Neural progenitor cell (in vitro differentiated cells): Measurements from ENCODE around the gene CCND2. TPM values are rescaled to one million over a fixed set of nuclear protein-coding genes. Genes with fewer than 3 reads are reported as not detected.

Experiments used
- DNase-seq: peaks from one replicate; pipeline ENCODE4 v3.0.0-alpha.2; 2016; ENCODE audit warnings: low spot score
- H2AFZ ChIP-seq: fragments of 200-600 bp; sonication (generic); replicated peaks from 2 replicates; pipeline ENCODE4 v1.6.1; 2016; ENCODE audit warnings: antibody characterized with exemption
- H3F3A ChIP-seq: fragments of 200-600 bp; sonication (generic); 2 replicates; pipeline ENCODE4 v1.6.1; 2016; ENCODE audit warnings: antibody characterized with exemption, low read depth
- H3K27ac ChIP-seq: fragments of 200-600 bp; sonication (generic); 2 replicates; pipeline ENCODE4 v1.5.1; 2016; ENCODE audit warnings: mild to moderate bottlenecking
- H3K27me3 ChIP-seq: fragments of 200-600 bp; sonication (generic); 2 replicates; pipeline ENCODE4 v1.6.1; 2016; ENCODE audit warnings: mild to moderate bottlenecking, moderate library complexity
- H3K36me3 ChIP-seq: fragments of 200-600 bp; sonication (generic); 2 replicates; pipeline ENCODE4 v1.5.1; 2016
- H3K4me1 ChIP-seq: fragments of 200-600 bp; sonication (generic); 2 replicates; pipeline ENCODE4 v1.6.1; 2016; ENCODE audit warnings: mixed run types
- H3K4me2 ChIP-seq: fragments of 200-600 bp; sonication (generic); 2 replicates; pipeline ENCODE4 v1.6.1; 2016
- H3K4me3 ChIP-seq: fragments of 200-600 bp; sonication (generic); 2 replicates; pipeline ENCODE4 v1.5.1; 2016
- H3K79me2 ChIP-seq: fragments of 200-600 bp; sonication (generic); 2 replicates; pipeline ENCODE4 v1.6.1; 2016; ENCODE audit warnings: low read depth
- H3K9ac ChIP-seq: fragments of 200-600 bp; sonication (generic); 2 replicates; pipeline ENCODE4 v1.6.1; 2016
- H3K9me3 ChIP-seq: fragments of 200-600 bp; sonication (generic); 2 replicates; pipeline ENCODE4 v1.5.1; 2016; ENCODE audit warnings: low read depth
- H4K20me1 ChIP-seq: fragments of 200-600 bp; sonication (generic); 2 replicates; pipeline ENCODE4 v1.6.1; 2016; ENCODE audit warnings: low read depth
- H3K27ac Mint-ChIP-seq: 3 replicates; pipeline ENCODE4 v1.8.0; 2021; ENCODE audit warnings: mixed read lengths
- H3K27me3 Mint-ChIP-seq: 2 replicates; pipeline ENCODE4 v1.8.0; 2022; ENCODE audit warnings: low read depth, mild to moderate bottlenecking, inconsistent platforms, moderate library complexity, mixed read lengths; ENCODE audit not compliant: insufficient read depth
- H3K36me3 Mint-ChIP-seq: 3 replicates; pipeline ENCODE4 v1.8.0; 2021; ENCODE audit warnings: mixed read lengths
- H3K4me1 Mint-ChIP-seq: 3 replicates; pipeline ENCODE4 v1.8.0; 2021; ENCODE audit warnings: mixed read lengths
- H3K4me3 Mint-ChIP-seq: 3 replicates; pipeline ENCODE4 v1.8.0; 2021; ENCODE audit warnings: mild to moderate bottlenecking, moderate library complexity, mixed read lengths
- H3K9me3 Mint-ChIP-seq: 3 replicates; pipeline ENCODE4 v1.8.0; 2020; ENCODE audit warnings: mixed read lengths
- EZH2 ChIP-seq: fragments of 200-600 bp; sonication (generic); IDR thresholded peaks from 2 replicates; pipeline ENCODE4 v1.6.1; 2017; ENCODE audit warnings: antibody characterized with exemption, mild to moderate bottlenecking, moderate library complexity
- EZH2phosphoT487 ChIP-seq: fragments of 200-600 bp; sonication (generic); IDR thresholded peaks from 2 replicates; pipeline ENCODE4 v1.6.1; 2017; ENCODE audit warnings: antibody characterized with exemption
- total RNA-seq: library from RNA; depleted of rRNA; stranded (reverse); fragments of >200 nt; gene quantifications from 2 replicates; pipeline ENCODE4 v1.2.3, GENCODE V29; 2015; ENCODE audit warnings: low replicate concordance
- TF ChIP-seq, protein P1 (sequence below): fragments of 200-600 bp; sonication (generic); IDR thresholded peaks from 2 replicates; pipeline ENCODE4 v1.5.1; 2017; ENCODE audit warnings: antibody characterized with exemption, mild to moderate bottlenecking

CCND2 gene
- total RNA-seq, 1 donor from 2014 or later, result 95.8 TPM

GRCh38 chr12:4245446-4245845, 28.1 kb upstream of the CCND2 start:
- Histone ChIP-seq H3K27ac (no peak overlapping the region), H2AFZ (peak overlapping the region; percentile 58), H3K4me3 (no peak overlapping the region), H3K9ac (no peak overlapping the region), H3K36me3 (no peaks in the 10 kb centered on the region), H3K4me1 (peaks cover 12% of the 10 kb centered on the region), H4K20me1 (no peaks in the 10 kb centered on the region), H3K4me2 (no peak overlapping the region), H3K79me2 (no peaks in the 10 kb centered on the region), H3F3A (peaks cover 6% of the 10 kb centered on the region), H3K27me3 (no peaks in the 10 kb centered on the region), H3K9me3 (no peaks in the 10 kb centered on the region)
- Mint-ChIP-seq H3K27me3 (no peaks in the 10 kb centered on the region), H3K9me3 (peaks cover 3% of the 10 kb centered on the region), H3K27ac (no peak overlapping the region), H3K4me1 (peaks cover 25% of the 10 kb centered on the region), H3K36me3 (no peaks in the 10 kb centered on the region), H3K4me3 (no peak overlapping the region)
- TF ChIP-seq EZH2 (no peak), EZH2phosphoT487 (no peak)
- TF ChIP-seq, protein P1, sequence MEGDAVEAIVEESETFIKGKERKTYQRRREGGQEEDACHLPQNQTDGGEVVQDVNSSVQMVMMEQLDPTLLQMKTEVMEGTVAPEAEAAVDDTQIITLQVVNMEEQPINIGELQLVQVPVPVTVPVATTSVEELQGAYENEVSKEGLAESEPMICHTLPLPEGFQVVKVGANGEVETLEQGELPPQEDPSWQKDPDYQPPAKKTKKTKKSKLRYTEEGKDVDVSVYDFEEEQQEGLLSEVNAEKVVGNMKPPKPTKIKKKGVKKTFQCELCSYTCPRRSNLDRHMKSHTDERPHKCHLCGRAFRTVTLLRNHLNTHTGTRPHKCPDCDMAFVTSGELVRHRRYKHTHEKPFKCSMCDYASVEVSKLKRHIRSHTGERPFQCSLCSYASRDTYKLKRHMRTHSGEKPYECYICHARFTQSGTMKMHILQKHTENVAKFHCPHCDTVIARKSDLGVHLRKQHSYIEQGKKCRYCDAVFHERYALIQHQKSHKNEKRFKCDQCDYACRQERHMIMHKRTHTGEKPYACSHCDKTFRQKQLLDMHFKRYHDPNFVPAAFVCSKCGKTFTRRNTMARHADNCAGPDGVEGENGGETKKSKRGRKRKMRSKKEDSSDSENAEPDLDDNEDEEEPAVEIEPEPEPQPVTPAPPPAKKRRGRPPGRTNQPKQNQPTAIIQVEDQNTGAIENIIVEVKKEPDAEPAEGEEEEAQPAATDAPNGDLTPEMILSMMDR, result no peak
- no peak for DNase-seq

DNA sequence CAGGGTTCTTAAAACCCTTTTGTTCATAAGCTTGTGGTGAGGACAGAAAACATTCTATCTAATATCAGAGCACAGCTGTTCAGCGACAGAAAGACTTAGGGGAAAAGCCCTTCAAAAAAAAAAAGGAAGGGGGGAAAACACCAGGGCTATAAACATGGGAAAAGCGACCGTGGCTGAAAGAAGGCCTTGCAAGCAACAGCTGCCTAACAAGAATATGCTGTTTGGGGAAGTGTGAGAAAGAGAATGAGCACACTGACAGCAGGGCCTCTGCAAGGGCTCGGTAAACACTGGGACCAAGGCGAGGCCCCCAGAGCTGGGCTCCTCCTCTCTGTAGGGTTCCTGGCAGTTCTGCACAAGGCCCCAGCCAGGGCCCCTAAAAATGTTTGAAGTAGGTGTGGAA, 27.4 kb upstream of the CCND2 start:
- H3K4me1 ChIP-seq, result peaks cover 19% of the 10 kb centered on the region
- Mint-ChIP-seq H3K4me1 (peaks cover 25% of the 10 kb centered on the region), H3K27ac (peak overlapping the region; percentile 54), H3K4me3 (no peak overlapping the region), H3K9me3 (peaks cover 3% of the 10 kb centered on the region), H3K27me3 (peaks cover 2% of the 10 kb centered on the region), H3K36me3 (no peaks in the 10 kb centered on the region)
- peak; percentile 10 for DNase-seq
- no peaks in the 10 kb centered on the region for H3K9me3 ChIP-seq
- H4K20me1 ChIP-seq, result no peaks in the 10 kb centered on the region
- peak overlapping the region; percentile 58 for H2AFZ ChIP-seq
- no peaks in the 10 kb centered on the region for H3K27me3 ChIP-seq
- no peaks in the 10 kb centered on the region for H3K79me2 ChIP-seq
- TF ChIP-seq EZH2, result no peak
- TF ChIP-seq EZH2phosphoT487, result no peak
- TF ChIP-seq, protein P1, result no peak
- H3K4me2 ChIP-seq, result peak overlapping the region; percentile 19
- H3K36me3 ChIP-seq, result no peaks in the 10 kb centered on the region
- H3F3A ChIP-seq, result peaks cover 6% of the 10 kb centered on the region
- H3K9ac ChIP-seq, result no peak overlapping the region
- H3K4me3 ChIP-seq, result no peak overlapping the region
- no peak overlapping the region for H3K27ac ChIP-seq

- H3K27ac ChIP-seq, result no peak overlapping the region
- no peaks in the 10 kb centered on the region for H3K9me3 ChIP-seq
- H3K9me3 Mint-ChIP-seq, result no peaks in the 10 kb centered on the region
- peaks cover 6% of the 10 kb centered on the region for H3F3A ChIP-seq
- H3K36me3 Mint-ChIP-seq, result no peaks in the 10 kb centered on the region
- no peaks in the 10 kb centered on the region for H3K36me3 ChIP-seq
- H3K4me1 Mint-ChIP-seq, result peaks cover 20% of the 10 kb centered on the region
- H3K27me3 Mint-ChIP-seq, result peaks cover 9% of the 10 kb centered on the region
- H3K79me2 ChIP-seq, result no peaks in the 10 kb centered on the region
- H3K9ac ChIP-seq, result no peak overlapping the region
- H3K4me2 ChIP-seq, result no peak overlapping the region
- H3K27me3 ChIP-seq, result no peaks in the 10 kb centered on the region
- DNase-seq, result no peak
- H2AFZ ChIP-seq, result peak overlapping the region; percentile 39
- no peak for TF ChIP-seq EZH2
- TF ChIP-seq, protein P1, result no peak
- no peak for TF ChIP-seq EZH2phosphoT487
- peaks cover 23% of the 10 kb centered on the region for H3K4me1 ChIP-seq
- H3K4me3 ChIP-seq, result no peak overlapping the region
- no peak overlapping the region for H3K4me3 Mint-ChIP-seq
- no peaks in the 10 kb centered on the region for H4K20me1 ChIP-seq
- no peak overlapping the region for H3K27ac Mint-ChIP-seq
Observed at GRCh38 chr12:4250691-4251090, 22.9 kb upstream of the CCND2 start.
